ENCODE results near the gene TLN1.

TLN1 gene

DNA sequence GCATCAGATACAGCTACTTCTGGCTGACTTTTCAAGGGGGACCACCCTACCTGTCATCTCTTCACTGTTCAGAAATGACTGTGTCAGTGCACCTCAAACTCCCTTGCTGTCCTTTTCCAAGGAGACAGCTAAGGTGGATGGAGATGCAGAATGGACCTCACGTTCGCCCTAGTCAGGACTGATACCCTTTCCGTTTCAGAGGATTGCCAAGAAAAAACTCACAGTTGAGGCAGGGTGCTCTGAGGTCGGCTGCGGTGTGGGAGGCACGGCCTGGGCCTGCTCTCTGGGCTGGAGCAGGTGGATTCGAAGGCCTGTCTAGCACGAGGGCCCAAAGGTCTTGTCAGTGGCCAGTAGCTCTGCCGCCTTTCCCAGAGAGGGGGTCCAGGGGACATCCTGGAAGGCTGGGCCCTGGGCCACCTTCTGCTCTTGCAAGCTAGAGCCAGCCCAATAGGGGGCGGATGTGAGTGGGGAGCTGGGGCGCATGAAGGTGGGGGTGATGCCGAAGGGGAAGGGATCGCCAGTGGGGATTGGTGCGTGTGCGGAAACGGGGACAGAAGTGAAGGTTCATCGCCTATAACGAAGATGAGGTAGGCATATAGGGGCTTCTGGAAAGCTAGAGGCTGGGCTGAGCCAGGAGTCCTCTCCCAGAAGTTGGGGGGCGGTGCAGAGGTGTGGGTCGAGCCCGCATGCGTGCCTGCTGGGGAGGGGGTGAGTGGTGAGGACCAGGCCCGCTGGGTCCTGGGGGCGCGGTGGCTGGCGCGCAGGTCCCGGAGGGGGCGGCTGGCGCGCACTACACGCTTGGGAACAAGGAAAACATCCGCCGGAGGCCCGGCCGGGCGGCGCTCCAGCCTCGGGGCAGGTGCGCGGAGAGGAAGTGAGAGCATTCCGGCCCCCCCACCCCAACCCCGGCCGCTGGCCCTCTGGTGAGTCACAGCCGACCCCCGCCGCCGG is 24.6 kb upstream of the TLN1 start:
- no peaks in the 10 kb centered on the region for H3K9me2 ChIP-seq (ENCODE audit: low read depth, low read length)
- no peaks in the 10 kb centered on the region for H3K79me2 ChIP-seq (ENCODE audit: insufficient read depth, low read length)
- H4K20me1 ChIP-seq (ENCODE audit: insufficient read depth, low read length): no peaks in the 10 kb centered on the region
- H3K4me3 ChIP-seq (ENCODE audit: low read depth, low read length, poor library complexity, severe bottlenecking): peak overlapping the region; percentile 90
- no peaks in the 10 kb centered on the region for H3K9me3 ChIP-seq (ENCODE audit: low read length)
- H3K27me3 ChIP-seq (ENCODE audit: insufficient read depth, low read length): no peaks in the 10 kb centered on the region
- H3K27ac ChIP-seq (ENCODE audit: low read depth, low read length, poor library complexity, severe bottlenecking): peak overlapping the region; percentile 91
- H2AFZ ChIP-seq (ENCODE audit: low read length): no peak overlapping the region
- H3K9ac ChIP-seq (ENCODE audit: low read length): peak overlapping the region; percentile 95
- TF ChIP-seq EZH2 (IDR thresholded peaks at IDR 0.05; ENCODE audit: borderline replicate concordance, low read length): no peak
- peak; percentile 83 for TF ChIP-seq CTCF (IDR thresholded peaks at IDR 0.05; ENCODE audit: low read length)
- H3K4me2 ChIP-seq (ENCODE audit: low read length): peak overlapping the region; percentile 96
- H3K36me3 ChIP-seq (ENCODE audit: insufficient read depth, low read length): peaks cover 23% of the 10 kb centered on the region; the same call in 1 of the 2 replicates
- H3F3A ChIP-seq (ENCODE audit: insufficient read depth, low read length): no peaks in the 10 kb centered on the region
- peaks cover 31% of the 10 kb centered on the region for H3K4me1 ChIP-seq (ENCODE audit: insufficient read depth, low read length, severe bottlenecking)

DNA sequence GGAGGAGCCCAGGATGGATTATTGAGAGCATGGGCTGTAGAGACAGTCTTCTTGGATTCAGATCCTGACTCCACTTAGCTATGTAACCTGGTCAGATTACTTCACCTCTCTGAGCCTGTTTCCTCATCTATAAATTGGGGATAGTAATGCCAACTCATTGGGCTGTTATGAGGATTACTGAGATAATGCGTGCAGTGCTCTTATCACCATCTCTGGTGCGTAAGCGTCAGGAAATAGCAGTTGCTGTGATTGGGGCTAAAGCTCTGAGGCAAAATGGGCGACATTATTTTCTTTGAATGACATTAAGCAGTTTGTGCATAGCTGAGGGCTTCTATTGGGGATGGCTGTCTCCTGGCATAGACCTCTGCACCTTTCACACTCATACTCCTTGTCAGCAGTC is 23.1 kb upstream of the TLN1 start:
- no peak for TF ChIP-seq CTCF (IDR thresholded peaks at IDR 0.05; ENCODE audit: low read length)
- TF ChIP-seq EZH2 (IDR thresholded peaks at IDR 0.05; ENCODE audit: borderline replicate concordance, low read length): no peak
- Histone ChIP-seq H3K4me2 (ENCODE audit: low read length) (no peak overlapping the region), H3K9me3 (ENCODE audit: low read length) (no peaks in the 10 kb centered on the region), H2AFZ (ENCODE audit: low read length) (no peak overlapping the region), H3K4me3 (ENCODE audit: low read depth, low read length, poor library complexity, severe bottlenecking) (no peak overlapping the region), H3K9ac (ENCODE audit: low read length) (no peak overlapping the region), H4K20me1 (ENCODE audit: insufficient read depth, low read length) (no peaks in the 10 kb centered on the region), H3K9me2 (ENCODE audit: low read depth, low read length) (no peaks in the 10 kb centered on the region), H3F3A (ENCODE audit: insufficient read depth, low read length) (no peaks in the 10 kb centered on the region), H3K27ac (ENCODE audit: low read depth, low read length, poor library complexity, severe bottlenecking) (peak overlapping the region; percentile 91), H3K27me3 (ENCODE audit: insufficient read depth, low read length) (no peaks in the 10 kb centered on the region), H3K79me2 (ENCODE audit: insufficient read depth, low read length) (no peaks in the 10 kb centered on the region), H3K36me3 (ENCODE audit: insufficient read depth, low read length) (peaks cover 24% of the 10 kb centered on the region; the same call in 1 of the 2 replicates), H3K4me1 (ENCODE audit: insufficient read depth, low read length, severe bottlenecking) (peaks cover 34% of the 10 kb centered on the region)

DNA sequence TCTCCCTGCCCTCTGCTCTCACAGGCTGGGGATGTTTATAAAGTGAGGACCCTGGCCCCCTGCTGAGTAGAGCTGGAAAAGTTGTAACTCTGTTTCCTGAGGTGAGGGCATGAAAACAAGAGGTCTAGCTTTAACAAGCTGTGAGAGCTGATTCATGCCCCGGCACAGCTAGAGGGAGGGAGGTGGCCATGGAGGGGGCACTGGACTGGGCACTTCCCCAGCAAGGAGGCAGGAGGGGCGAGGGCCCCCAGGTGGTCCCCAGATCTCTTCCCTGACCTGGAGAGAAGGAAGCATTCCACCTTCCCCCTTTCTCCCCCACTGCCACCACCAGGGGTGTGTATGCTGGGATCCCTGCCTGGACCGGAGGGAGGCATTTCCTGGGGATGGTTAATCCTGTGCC is 22.3 kb upstream of the TLN1 start, which contains the start of gene MSMP:
Gene MSMP, minus strand, starts transcription at position 13 of the 400 bp plus-strand sequence. CDS start 147 bp downstream, outside the sequence.
- H3K27ac ChIP-seq (ENCODE audit: low read depth, low read length, poor library complexity, severe bottlenecking): no peak within 1 kb of the TSS
- H3K79me2 ChIP-seq (ENCODE audit: insufficient read depth, low read length): no peaks in the 10 kb centered on the region
- H3K4me3 ChIP-seq (ENCODE audit: low read depth, low read length, poor library complexity, severe bottlenecking): no peak within 1 kb of the TSS
- no peaks in the 10 kb centered on the region for H3K9me2 ChIP-seq (ENCODE audit: low read depth, low read length)
- no peaks in the 10 kb centered on the region for H3K9me3 ChIP-seq (ENCODE audit: low read length)
- no peaks in the 10 kb centered on the region for H3F3A ChIP-seq (ENCODE audit: insufficient read depth, low read length)
- no peaks in the 10 kb centered on the region for H3K27me3 ChIP-seq (ENCODE audit: insufficient read depth, low read length)
- peaks cover 39% of the 10 kb centered on the region for H3K4me1 ChIP-seq (ENCODE audit: insufficient read depth, low read length, severe bottlenecking)
- H2AFZ ChIP-seq (ENCODE audit: low read length): no peak within 1 kb of the TSS
- TF ChIP-seq EZH2 (IDR thresholded peaks at IDR 0.05; ENCODE audit: borderline replicate concordance, low read length) (no peak), CTCF (IDR thresholded peaks at IDR 0.05; ENCODE audit: low read length) (no peak)
- peaks cover 24% of the 10 kb centered on the region; the same call in 1 of the 2 replicates for H3K36me3 ChIP-seq (ENCODE audit: insufficient read depth, low read length)
- no peak within 1 kb of the TSS for H3K9ac ChIP-seq (ENCODE audit: low read length)
- no peak within 1 kb of the TSS for H3K4me2 ChIP-seq (ENCODE audit: low read length)
- H4K20me1 ChIP-seq (ENCODE audit: insufficient read depth, low read length): no peaks in the 10 kb centered on the region

All from OCI-LY1 (cell line).